ENCODE measurements around the gene ALG3.

DNA sequence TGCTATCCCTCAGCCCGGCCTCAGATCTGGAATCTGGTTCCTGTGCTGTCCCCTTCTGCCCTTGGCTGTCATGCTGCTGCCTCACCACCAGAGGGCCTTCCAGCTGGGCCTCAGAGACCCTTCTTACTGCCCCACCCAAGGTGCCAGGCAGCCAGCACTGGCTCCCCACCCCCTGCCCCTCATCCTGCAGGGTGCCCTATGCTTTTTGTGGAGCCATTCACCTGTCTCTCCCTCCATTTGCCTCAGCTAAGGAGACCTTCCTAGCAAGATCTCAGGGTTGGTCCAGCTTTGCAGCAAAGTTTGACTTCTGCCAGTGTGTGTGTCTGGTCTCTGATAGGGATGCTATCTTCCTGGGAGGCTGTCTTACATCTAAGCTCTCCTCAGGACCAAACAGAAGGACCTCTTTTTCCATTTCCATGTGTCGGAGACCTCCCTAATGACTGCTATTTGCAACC is 21.3 kb downstream of the ALG3 start:
- TF ChIP-seq, protein P1, sequence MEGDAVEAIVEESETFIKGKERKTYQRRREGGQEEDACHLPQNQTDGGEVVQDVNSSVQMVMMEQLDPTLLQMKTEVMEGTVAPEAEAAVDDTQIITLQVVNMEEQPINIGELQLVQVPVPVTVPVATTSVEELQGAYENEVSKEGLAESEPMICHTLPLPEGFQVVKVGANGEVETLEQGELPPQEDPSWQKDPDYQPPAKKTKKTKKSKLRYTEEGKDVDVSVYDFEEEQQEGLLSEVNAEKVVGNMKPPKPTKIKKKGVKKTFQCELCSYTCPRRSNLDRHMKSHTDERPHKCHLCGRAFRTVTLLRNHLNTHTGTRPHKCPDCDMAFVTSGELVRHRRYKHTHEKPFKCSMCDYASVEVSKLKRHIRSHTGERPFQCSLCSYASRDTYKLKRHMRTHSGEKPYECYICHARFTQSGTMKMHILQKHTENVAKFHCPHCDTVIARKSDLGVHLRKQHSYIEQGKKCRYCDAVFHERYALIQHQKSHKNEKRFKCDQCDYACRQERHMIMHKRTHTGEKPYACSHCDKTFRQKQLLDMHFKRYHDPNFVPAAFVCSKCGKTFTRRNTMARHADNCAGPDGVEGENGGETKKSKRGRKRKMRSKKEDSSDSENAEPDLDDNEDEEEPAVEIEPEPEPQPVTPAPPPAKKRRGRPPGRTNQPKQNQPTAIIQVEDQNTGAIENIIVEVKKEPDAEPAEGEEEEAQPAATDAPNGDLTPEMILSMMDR (IDR thresholded peaks at IDR 0.05): peak in 1 of 2 donors; percentile 85
- no peak for TF ChIP-seq EP300 (IDR thresholded peaks at IDR 0.05)

All from suprapubic skin (tissue), 3 donors.